Right cardiac atrium (tissue), 5 donors: ENCODE results near the gene ZNF804B. TPM values are rescaled to one million over a fixed set of nuclear protein-coding genes. Genes with fewer than 3 reads are reported as not detected.
A peak's percentile ranks its signal among the peaks of the same experiment; 100 is the strongest.

ENCODE experiments used
- ATAC-seq, 2 donors: fragments of 200-7000 bp; cut with Tn5 transposase; one replicate each; pipeline versions ENCODE4 v1.8.0 to v1.9.1; 2020; ENCODE audit warnings: moderate library complexity in 2 of 2, mild to moderate bottlenecking in 1 of 2
- DNase-seq, 3 donors: peaks; one replicate each; pipeline ENCODE4 v3.0.0-alpha.2; 2020
- H3K27ac ChIP-seq: one replicate; pipeline ENCODE4 v1.5.1; 2013; ENCODE audit warnings: mild to moderate bottlenecking, low read length, control low read depth, moderate library complexity
- H3K27me3 ChIP-seq: one replicate; pipeline ENCODE4 v1.6.1; 2013; ENCODE audit not compliant: control insufficient read depth, insufficient read depth
- H3K4me1 ChIP-seq: one replicate; pipeline ENCODE4 v1.6.1; 2013; ENCODE audit warnings: low read length; ENCODE audit not compliant: control insufficient read depth, insufficient read depth
- H3K4me3 ChIP-seq: one replicate; pipeline ENCODE4 v1.5.1; 2013; ENCODE audit warnings: low read length, control low read depth
- H3K9me3 ChIP-seq: one replicate; pipeline ENCODE4 v1.6.1; 2013; ENCODE audit warnings: low read length; ENCODE audit not compliant: control insufficient read depth
- WGBS: extraction: QIAGEN DNeasy Blood & Tissue Kit; methylation state at CpG from one replicate; pipeline ENCODE4 v1.1.7; 2013; 5-methylcytosine and 5-hydroxymethylcytosine counted together
- intact Hi-C, 4 donors: fragments of 100-400 bp; cut with DNase I; formaldehyde crosslinking; loops; one replicate each; pipeline versions ENCODE4 v1.11.0 to v1.14.0; 2022 to 2023
- polyA plus RNA-seq: library from polyadenylated mRNA; stranded (reverse); fragments of 200-250 nt; gene quantifications from one replicate; pipeline ENCODE4 v1.2.3, GENCODE V29; 2013
- total RNA-seq, 4 donors: library from RNA; stranded (reverse); fragmentation: NEBNext Ultra II Directional; extraction: Animal tissue kit (Norgen Biotek cat#: 25700); gene quantifications; one replicate each; pipeline ENCODE4 v1.2.1, GENCODE V29; 2021
- donor health status: healthy with polysubstance abuse.
- donor health status: DM: no; HTN: yes; CAD: no.
- donor health status: DM: no; HTN: no; CAD: no.
- donor health status: DM: no; HTN: yes; CAD: no; lungs with severe emphysema.
- donor health status: DM: yes; HTN: yes; CAD: no.

The ZNF804B gene
- total and polyA plus RNA-seq, 5 donors, result 0.02 to 0.48 (median 0.18) TPM

- no peaks in the 10 kb centered on the region for H3K9me3 ChIP-seq
- H3K27me3 ChIP-seq, result no peaks in the 10 kb centered on the region
- intact Hi-C loops, result no loop called here
- no peaks in the 10 kb centered on the region for H3K4me1 ChIP-seq
- DNase-seq, result no peak
- H3K4me3 ChIP-seq, result no peak overlapping the region
- no peak for ATAC-seq
- H3K27ac ChIP-seq, result no peak overlapping the region
These were observed 156.1 kb downstream of the ZNF804B start for GRCh38 chr7:88915615-88916014.

- WGBS, result 62% methylated on average over 4 of the region's 4 CpGs
- Histone ChIP-seq H3K4me3 (no peak overlapping the region), H3K4me1 (no peaks in the 10 kb centered on the region), H3K27ac (no peak overlapping the region), H3K9me3 (no peaks in the 10 kb centered on the region), H3K27me3 (no peaks in the 10 kb centered on the region)
- ATAC-seq (no peak), DNase-seq (no peak)
- intact Hi-C loops, result no loop called here
These were observed 160.1 kb downstream of the ZNF804B start for GRCh38 chr7:88919478-88920131.

GRCh38 chr7:88922944-88923343 is 163.4 kb downstream of the ZNF804B start:
- ATAC-seq (no peak), DNase-seq (no peak)
- intact Hi-C loops, result no loop called here
- no peaks in the 10 kb centered on the region for H3K27me3 ChIP-seq
- H3K27ac ChIP-seq, result no peak overlapping the region
- 62% methylated on average over 2 of the region's 2 CpGs for WGBS
- H3K4me3 ChIP-seq, result no peak overlapping the region
- no peaks in the 10 kb centered on the region for H3K9me3 ChIP-seq
- no peaks in the 10 kb centered on the region for H3K4me1 ChIP-seq

- Histone ChIP-seq H3K27me3 (no peaks in the 10 kb centered on the region), H3K9me3 (no peaks in the 10 kb centered on the region), H3K4me3 (no peak overlapping the region), H3K27ac (no peak overlapping the region), H3K4me1 (peaks cover 1% of the 10 kb centered on the region)
- DNase-seq (no peak), ATAC-seq (peak; percentile 67 to 77)
- intact Hi-C loops, result no loop called here
These were observed 168.8 kb downstream of the ZNF804B start for GRCh38 chr7:88928276-88928675.

GRCh38 chr7:88929719-88930118 is 170.2 kb downstream of the ZNF804B start:
- ATAC-seq, result no peak
- H3K27me3 ChIP-seq, result no peaks in the 10 kb centered on the region
- 82% methylated on average over 3 of the region's 3 CpGs for WGBS
- no peak overlapping the region for H3K4me3 ChIP-seq
- no peak for DNase-seq
- peaks cover 1% of the 10 kb centered on the region for H3K4me1 ChIP-seq
- intact Hi-C loops, result no loop called here
- no peaks in the 10 kb centered on the region for H3K9me3 ChIP-seq
- no peak overlapping the region for H3K27ac ChIP-seq

- Histone ChIP-seq H3K9me3 (no peaks in the 10 kb centered on the region), H3K27me3 (no peaks in the 10 kb centered on the region), H3K27ac (no peak overlapping the region), H3K4me3 (no peak overlapping the region), H3K4me1 (peaks cover 1% of the 10 kb centered on the region)
- ATAC-seq, result no peak
- no peak for DNase-seq
- intact Hi-C loops, result no loop called here
- WGBS, result 87% methylated on average over 5 of the region's 5 CpGs
These were observed 173.8 kb downstream of the ZNF804B start for GRCh38 chr7:88933285-88933684.

- Histone ChIP-seq H3K9me3 (no peaks in the 10 kb centered on the region), H3K27me3 (no peaks in the 10 kb centered on the region), H3K4me1 (no peaks in the 10 kb centered on the region), H3K27ac (no peak overlapping the region), H3K4me3 (no peak overlapping the region)
- DNase-seq (no peak), ATAC-seq (no peak)
- intact Hi-C loops, result no loop called here
- 79% methylated on average over 2 of the region's 2 CpGs for WGBS
These were observed 183.5 kb downstream of the ZNF804B start for GRCh38 chr7:88942815-88943501.

GRCh38 chr7:88951826-88952225 is 192.3 kb downstream of the ZNF804B start:
- H3K4me3 ChIP-seq, result no peak overlapping the region
- no peak for DNase-seq
- H3K9me3 ChIP-seq, result no peaks in the 10 kb centered on the region
- ATAC-seq, result no peak
- no peaks in the 10 kb centered on the region for H3K4me1 ChIP-seq
- WGBS, result 80% methylated on average over 1 of the region's 1 CpG
- no peak overlapping the region for H3K27ac ChIP-seq
- no peaks in the 10 kb centered on the region for H3K27me3 ChIP-seq
- intact Hi-C loops, result no loop called here

- H3K27ac ChIP-seq, result no peak overlapping the region
- H3K4me1 ChIP-seq, result no peaks in the 10 kb centered on the region
- DNase-seq, result no peak
- no peak overlapping the region for H3K4me3 ChIP-seq
- H3K27me3 ChIP-seq, result no peaks in the 10 kb centered on the region
- H3K9me3 ChIP-seq, result no peaks in the 10 kb centered on the region
- no peak for ATAC-seq
- intact Hi-C loops, result no loop called here
These were observed 204.9 kb downstream of the ZNF804B start for GRCh38 chr7:88964418-88964817.

- ATAC-seq (no peak), DNase-seq (no peak)
- no peaks in the 10 kb centered on the region for H3K9me3 ChIP-seq
- H3K4me3 ChIP-seq, result no peak overlapping the region
- intact Hi-C loops, result no loop called here
- no peaks in the 10 kb centered on the region for H3K4me1 ChIP-seq
- H3K27me3 ChIP-seq, result no peaks in the 10 kb centered on the region
- 71% methylated on average over 4 of the region's 4 CpGs for WGBS
- H3K27ac ChIP-seq, result no peak overlapping the region
These were observed 205.9 kb downstream of the ZNF804B start for GRCh38 chr7:88965371-88965770.

GRCh38 chr7:88967432-88967831 is 207.9 kb downstream of the ZNF804B start:
- H3K9me3 ChIP-seq, result no peaks in the 10 kb centered on the region
- H3K4me3 ChIP-seq, result no peak overlapping the region
- H3K27me3 ChIP-seq, result no peaks in the 10 kb centered on the region
- no peak for DNase-seq
- no peak overlapping the region for H3K27ac ChIP-seq
- H3K4me1 ChIP-seq, result no peaks in the 10 kb centered on the region
- WGBS, result 51% methylated on average over 4 of the region's 4 CpGs
- no peak for ATAC-seq
- intact Hi-C loops, result no loop called here

GRCh38 chr7:88969167-88969566 is 209.7 kb downstream of the ZNF804B start:
- 86% methylated on average over 1 of the region's 1 CpG for WGBS
- Histone ChIP-seq H3K27ac (no peak overlapping the region), H3K9me3 (no peaks in the 10 kb centered on the region), H3K27me3 (no peaks in the 10 kb centered on the region), H3K4me1 (no peaks in the 10 kb centered on the region), H3K4me3 (no peak overlapping the region)
- DNase-seq, result no peak
- intact Hi-C loops, result no loop called here
- ATAC-seq, result no peak
